GM12874 (cell line): ENCODE data around the gene DUOXA1.

Experiments used
- TF ChIP-seq, protein P1 (sequence below): IDR thresholded peaks from 2 replicates; pipeline ENCODE4 v1.5.1; 2011; ENCODE audit warnings: low read depth, mild to moderate bottlenecking, control low read depth, low read length, moderate library complexity; ENCODE audit not compliant: insufficient read depth

DUOXA1 gene

DNA sequence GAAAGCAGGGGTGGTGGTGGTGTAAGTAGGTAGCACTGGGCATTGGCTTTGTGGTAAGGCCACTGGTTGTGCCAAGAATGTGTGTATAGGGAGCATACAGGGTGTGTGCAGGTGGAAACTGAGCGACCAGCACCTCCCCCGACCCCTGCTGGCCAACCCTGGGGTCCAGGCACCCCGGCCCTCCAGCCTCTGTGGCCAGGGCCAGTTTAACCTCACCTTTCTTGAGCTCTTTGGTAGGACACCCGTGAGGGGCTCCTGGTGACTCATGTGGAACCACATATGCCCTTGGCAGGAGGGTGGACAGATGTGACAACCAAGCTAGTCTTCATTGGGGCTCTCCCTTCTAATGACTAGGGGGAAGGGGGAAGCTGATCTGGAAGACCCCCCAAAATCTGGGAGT is 38.6 kb upstream of the DUOXA1 start:
- TF ChIP-seq, protein P1, sequence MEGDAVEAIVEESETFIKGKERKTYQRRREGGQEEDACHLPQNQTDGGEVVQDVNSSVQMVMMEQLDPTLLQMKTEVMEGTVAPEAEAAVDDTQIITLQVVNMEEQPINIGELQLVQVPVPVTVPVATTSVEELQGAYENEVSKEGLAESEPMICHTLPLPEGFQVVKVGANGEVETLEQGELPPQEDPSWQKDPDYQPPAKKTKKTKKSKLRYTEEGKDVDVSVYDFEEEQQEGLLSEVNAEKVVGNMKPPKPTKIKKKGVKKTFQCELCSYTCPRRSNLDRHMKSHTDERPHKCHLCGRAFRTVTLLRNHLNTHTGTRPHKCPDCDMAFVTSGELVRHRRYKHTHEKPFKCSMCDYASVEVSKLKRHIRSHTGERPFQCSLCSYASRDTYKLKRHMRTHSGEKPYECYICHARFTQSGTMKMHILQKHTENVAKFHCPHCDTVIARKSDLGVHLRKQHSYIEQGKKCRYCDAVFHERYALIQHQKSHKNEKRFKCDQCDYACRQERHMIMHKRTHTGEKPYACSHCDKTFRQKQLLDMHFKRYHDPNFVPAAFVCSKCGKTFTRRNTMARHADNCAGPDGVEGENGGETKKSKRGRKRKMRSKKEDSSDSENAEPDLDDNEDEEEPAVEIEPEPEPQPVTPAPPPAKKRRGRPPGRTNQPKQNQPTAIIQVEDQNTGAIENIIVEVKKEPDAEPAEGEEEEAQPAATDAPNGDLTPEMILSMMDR = no peak

DNA sequence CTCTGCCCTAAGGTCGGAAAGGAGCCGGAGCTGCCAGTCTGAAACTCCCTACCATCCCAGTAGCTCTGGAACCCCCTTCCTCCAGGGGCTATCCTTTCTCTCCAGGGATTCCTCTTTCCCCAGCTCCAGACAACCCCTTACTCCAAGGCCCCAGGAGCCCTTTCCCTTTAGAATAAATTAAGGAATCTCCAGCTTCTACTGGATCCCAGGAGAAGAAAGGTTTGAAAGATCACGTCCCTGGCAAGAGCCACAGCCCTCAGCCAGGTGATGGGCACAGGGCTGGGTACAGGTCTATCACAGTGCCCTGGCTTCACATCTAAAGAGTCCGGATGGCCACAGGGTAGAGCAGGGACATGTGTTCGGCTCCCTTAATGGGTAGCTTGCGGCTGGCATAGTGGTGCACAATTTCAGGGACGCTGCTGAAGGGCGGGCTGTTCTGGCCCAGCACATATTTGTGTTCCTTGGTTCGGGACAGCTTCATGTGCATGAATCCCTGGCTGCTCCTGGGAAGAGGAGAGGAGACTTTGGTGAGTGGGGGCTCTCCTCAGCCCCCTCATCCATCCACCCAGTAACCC is 38.0 kb upstream of the DUOXA1 start:
- TF ChIP-seq, protein P1 = no peak

DNA sequence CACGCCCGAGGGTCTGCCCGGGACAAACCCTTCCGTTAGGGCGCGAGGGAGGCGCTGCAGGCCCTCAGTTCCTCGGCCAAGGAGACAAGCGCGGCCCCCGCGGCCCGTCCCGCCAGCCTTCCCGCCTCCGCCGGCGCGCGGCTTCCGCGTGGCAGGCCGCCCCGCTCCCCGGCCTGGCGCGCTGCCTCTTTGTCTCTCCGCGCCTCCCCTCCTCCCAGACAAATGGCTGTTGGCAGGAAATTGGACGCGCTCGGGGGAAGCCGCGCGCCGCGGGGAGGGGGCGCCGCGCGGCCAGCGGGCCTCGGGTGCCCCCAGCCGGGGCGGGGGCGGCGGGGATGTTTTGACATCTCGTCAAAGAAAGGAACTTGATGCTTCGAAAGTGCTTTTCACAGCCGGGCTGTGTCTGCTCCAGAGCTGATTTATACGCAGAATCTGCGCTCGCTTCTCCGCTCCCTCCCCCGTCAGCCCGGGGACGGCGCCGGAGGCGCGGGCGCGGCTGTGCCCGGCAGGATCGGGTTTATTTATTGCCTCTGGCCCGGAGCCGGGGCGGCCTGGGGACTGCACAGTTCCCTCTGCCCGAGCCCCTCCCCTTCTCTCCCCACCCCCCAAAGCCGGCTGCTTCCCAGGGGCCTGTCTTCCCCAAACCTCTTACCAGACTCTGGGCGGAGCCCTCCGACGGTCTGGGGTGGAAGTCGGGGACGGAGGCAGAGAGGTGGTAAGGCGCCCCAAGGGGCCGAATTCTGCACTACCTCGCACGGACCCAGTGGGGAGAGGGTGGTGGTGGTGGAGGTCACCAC is 37.4 kb upstream of the DUOXA1 start:
- TF ChIP-seq, protein P1 = peak; percentile 85

DNA sequence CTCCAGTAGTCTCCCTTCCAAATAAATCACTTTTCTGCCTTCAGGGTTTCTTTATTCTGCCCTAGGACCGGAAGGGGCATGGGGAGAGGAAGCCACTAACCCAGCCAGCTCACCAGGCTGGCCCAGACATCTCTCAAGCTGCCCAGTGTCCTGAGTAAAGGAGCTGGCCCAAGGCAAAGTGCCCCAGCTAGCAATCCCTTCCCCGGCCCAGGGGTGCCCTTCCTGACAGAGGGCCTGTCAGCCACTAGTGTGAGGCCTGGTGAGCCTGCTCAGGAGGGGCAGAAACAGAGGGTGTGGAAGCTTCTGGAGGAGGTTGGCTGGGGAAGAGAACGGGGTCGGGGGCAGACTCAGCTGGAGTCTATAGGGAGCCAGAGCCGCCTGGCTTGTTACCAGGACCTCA is 35.9 kb upstream of the DUOXA1 start:
- TF ChIP-seq, protein P1 = no peak

DNA sequence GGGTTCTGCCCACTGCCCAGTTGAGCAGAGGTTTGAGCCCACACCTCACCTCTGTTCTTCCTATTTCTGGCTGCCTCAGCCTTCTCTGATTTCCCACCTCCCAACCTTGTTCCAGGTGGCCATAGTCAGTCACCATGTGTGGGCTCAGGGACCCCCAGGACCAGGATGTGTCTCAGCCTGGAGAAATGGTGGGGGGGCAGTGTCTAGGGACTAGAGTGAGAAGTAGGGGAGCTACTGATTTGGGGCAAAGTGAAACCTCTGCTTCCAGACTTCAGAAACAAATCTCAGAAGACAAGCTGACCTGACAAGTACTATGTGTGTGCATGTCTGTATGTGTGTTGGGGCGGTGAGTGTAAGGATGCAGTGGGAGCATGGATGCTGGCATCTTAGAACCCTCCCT is 35.2 kb upstream of the DUOXA1 start:
- TF ChIP-seq, protein P1 = no peak

DNA sequence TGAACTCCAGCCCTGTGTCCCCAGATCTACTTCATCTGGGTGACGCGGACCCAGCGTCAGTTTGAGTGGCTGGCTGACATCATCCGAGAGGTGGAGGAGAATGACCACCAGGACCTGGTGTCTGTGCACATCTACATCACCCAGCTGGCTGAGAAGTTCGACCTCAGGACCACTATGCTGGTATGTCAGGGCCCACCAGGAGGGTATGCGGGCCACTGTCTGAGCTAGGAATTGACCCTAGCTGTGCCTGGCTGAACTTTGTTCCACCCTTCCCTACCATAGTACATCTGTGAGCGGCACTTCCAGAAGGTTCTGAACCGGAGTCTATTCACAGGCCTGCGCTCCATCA is 33.8 kb upstream of the DUOXA1 start:
- TF ChIP-seq, protein P1 = no peak

DNA sequence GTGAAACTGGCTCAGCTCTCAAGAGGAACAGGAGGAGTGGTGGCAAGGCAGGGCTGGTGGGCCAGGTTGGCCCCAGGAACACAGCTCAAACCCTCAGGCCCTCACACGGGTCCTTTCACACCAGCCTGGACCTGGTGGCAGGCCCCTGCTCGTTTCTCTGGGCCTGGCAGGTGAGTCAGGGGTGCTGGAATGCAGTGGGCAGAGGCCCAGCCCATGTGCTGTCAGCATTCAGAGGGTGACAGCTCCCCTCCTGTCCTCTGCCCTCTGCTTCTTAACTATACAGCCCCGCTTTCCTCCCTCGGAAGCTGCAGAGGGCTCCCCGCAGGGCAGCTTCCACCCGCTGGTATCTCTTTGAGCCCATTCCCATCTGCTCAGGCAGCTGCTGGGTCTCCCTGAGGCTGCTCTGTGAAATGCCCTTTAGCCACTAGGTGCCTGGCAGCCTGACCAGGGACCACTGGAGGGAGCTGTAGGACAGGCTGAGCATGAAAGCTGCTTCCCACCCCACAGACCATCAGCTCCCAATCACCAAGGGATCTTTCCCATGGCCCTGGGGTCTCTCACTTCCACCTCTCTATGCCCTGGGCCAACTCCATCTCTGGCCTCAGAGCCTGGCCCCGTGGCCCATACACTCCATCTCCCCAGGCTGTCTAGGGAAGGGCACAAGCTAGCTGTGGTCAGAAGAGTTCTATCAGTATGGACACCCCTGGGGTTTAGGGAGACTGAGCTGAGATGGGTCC is 33.3 kb upstream of the DUOXA1 start:
- TF ChIP-seq, protein P1 = peak; percentile 94
